Embryonic facial prominence (tissue), 1 donor: ENCODE measurements around the gene GPR183.

ENCODE experiments used
- DNase-seq: peaks from one replicate; pipeline ENCODE4 v3.0.0-alpha.2; 2016; ENCODE audit errors: extremely low spot score

GPR183 gene

DNA sequence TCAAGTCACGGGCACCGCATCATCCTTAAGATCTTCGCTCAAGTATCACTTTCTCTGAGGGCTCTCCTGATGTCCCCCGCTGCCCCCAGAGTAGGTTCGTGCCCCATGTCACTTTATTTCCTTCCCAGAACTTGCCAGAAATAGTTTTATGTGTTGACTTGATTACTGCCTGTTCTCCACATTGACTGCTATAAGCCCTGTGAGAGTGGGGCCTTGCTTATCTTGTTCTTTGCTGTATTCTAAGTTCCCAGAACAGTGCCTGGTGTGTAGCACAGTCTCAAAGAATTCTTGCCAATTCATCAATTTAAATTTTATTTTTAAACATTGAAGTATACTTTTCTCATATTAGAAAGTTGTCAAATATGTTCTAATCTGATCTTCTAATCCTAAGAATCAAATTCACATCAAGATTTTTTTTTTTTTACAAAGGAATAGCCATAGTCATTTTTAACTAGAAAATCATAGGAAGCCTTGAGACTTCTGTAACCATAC lies 32.1 kb upstream of the GPR183 start:
- DNase-seq, result no peak

DNA sequence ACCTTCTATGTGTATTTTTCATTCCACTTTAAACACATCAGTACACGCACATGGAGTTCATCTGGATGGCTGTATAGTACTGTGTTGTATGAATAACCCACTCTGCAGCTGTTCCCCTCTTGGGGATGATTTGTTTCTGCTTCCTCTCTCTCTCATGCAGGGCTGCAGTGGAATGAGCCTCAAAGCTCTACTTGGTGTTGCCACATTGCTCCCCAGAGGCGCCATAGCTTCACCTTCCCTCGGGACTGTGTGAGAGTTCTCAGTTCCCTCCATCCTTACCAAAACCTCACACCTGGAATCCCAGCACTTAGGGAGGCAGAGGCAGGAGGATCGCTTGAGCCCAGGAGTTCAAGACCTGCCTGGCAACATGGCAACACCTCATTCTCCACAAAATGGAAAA lies 28.4 kb upstream of the GPR183 start:
- DNase-seq, result no peak

DNA sequence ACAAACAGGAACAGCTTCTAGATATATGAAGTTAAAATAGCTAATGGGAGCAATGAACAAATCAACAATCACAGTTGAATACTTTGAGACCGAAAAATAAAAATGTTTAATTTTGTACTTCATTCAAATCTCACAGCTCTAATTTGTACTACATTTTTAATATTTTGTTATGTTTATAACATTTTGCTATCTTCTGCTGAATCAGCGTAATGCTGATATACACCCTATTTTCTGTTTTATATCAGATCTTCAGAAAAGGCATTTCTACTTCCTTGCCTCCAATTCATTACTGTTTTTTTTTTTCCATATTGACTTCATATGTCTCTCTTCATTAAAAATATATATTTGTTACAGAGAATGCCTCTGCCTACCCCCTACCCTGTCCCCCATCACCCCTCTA lies 27.9 kb upstream of the GPR183 start:
- DNase-seq, result no peak

DNA sequence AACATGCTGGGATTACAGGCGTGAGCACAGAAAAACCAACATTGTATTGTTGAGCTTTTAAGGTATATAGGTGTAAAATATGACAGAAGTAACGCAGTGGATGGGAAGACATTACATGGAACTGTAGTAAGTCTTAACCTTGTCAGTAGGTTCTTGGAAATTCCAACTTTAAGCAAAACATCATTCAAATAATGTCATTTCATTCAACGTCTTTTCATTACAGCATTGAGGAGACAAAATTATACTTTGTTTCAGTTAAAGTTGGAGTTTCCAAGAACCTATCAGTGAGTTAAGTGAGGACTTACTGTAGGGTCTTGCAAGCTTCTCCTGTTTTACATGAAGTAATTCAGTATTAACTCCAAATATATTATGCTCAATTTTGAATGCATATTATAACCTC lies 27.0 kb upstream of the GPR183 start:
- no peak for DNase-seq

DNA sequence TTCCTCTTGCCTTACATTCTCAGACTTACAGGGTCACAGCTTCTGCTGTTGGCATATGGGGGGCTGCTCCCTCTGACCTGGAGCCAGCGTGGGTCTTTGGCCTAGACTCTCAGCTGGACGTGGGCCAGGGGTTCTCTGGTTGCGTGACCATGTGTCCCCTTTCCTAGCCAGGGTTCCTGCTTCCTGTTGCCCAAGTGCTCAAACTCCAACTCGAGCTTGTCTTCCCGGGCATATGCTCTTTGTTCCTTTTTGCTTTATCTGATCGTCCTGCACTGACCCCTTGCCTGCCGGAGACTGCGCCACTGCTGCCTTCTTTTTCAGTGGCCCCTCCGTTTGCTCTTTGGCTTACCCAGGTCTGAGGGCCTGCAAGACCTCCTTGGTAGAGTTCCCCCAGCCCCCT lies 25.3 kb upstream of the GPR183 start:
- DNase-seq, result no peak

DNA sequence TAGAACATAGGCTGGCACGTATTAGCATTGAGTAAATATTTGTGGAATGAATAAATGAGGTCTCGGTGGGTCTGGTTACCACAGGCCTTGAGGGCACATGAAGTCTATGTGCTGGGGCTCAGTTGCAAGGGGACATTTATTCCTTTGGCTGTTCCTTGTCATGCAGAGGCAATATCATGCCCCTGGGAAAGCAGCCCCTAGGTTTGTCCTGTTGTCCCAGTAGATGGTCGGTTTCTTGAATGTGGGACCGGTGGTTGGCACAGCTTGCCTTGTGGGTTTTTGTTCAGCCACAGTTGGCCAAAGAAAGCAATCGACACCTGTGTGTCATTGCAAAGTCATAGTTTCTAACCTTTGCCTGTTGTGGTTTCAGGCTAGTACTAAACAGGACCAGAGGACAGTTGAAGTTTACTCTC lies 24.7 kb upstream of the GPR183 start:
- DNase-seq, result no peak

DNA sequence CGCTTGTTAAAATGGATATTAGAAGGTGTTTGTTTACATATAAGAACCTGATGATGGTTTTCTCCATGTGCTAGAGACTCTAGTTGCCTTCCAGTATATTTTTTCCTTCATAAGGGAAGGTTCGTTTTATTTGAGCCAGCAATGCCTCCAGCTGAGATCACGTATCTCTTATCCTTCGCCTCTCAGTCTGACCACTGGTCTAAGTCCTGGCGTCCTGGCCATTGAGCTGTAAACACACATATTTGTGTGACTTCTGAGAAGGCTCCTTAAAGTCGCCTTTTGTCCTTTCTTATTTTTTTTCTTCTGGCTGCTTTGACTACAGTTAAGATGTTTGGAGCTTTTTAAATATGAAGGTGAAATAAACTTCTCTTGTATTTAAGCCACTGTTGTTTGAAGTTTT lies 23.7 kb upstream of the GPR183 start:
- DNase-seq, result no peak

DNA sequence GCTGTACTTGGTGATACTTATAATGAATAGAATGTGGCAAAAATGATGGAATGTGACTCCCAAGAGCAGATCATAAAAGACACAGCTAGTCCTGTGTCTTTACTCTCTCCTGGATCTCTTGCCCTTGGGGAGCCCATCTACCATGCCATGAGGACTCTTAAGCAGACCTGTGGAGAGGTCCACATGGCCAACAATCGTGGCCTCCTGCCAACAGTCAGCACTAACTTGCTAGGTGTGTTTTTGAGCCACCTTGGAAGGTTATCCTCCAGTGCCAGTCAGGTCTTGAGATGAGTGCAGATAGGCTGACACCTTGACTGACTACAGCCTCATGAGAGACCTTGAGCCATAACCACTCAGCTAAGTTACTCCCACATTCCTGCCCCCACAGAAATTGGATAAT lies 22.3 kb upstream of the GPR183 start:
- DNase-seq, result no peak

DNA sequence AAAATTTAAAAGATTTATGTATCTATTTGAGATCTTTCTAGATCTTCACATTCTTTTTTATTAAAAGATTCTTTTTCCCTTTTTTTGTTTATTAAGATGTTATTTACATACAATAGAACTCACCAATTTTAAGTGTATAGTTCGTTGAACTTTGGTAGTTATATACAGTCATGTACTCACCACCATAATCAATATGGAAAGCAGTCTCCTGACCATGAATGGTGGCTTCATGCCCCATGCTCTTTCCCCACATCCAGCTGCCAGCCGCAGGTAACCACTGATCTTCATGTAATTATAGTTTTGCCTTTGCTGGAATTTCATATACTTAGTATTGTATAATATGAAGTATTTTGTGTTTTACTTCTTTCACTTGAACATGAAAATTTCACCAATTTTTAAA lies 20.6 kb upstream of the GPR183 start:
- no peak for DNase-seq

DNA sequence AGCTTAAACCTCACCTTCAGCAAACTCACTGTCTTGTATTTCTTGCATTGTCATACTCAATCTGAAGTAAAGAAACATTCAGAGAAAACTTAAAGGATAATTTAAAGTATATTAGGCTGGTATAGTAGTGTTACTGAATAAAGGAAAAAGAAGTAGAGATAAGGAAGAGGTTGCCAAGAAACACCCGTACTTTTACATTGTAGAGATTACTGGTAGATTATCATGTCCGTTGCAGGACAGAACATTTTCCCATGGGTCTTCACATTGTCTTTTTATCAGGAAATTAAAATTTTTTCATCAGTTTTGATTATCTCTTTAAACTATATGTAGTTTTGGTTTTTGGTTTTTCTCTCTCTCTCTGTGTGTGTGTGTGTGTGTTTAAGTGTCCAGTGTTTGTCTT lies 19.9 kb upstream of the GPR183 start:
- DNase-seq, result no peak

DNA sequence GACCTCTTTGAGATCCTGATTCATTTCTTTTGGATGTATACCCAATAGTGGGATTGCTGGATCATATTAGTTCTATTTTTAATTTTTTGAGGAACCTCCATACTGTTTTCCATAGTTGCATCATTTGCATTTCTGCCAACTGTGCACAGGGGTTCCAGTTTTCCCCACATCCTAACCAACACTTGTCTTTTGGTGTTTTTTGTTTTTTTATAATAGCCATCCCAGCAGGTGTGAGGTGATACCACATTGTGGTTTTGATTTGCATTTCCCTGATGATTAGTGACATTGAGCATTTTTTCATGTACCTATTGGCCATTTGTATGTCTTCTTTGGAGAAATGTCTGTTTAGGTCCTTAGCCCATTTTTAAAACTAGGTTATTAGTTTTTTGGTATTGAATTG lies 18.8 kb upstream of the GPR183 start:
- DNase-seq, result no peak

DNA sequence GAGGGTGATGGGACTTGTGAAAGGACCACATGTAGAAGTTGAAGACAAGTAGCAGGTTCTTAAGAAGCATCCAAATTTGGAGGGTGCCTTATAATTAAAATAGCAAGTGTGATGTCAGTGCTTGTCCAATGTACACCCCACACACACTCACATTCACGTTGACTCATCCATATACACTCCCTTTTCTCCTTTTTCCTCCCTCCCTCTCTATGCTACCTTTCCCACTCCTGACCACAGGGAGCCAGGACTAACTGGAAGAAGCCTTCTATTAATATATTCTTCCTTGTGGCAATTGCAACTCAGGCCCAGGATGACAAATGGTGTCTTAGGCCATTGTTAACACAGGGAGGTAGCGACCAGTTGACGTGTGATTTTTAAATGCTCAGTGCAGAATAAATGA lies 16.3 kb upstream of the GPR183 start:
- DNase-seq, result no peak

DNA sequence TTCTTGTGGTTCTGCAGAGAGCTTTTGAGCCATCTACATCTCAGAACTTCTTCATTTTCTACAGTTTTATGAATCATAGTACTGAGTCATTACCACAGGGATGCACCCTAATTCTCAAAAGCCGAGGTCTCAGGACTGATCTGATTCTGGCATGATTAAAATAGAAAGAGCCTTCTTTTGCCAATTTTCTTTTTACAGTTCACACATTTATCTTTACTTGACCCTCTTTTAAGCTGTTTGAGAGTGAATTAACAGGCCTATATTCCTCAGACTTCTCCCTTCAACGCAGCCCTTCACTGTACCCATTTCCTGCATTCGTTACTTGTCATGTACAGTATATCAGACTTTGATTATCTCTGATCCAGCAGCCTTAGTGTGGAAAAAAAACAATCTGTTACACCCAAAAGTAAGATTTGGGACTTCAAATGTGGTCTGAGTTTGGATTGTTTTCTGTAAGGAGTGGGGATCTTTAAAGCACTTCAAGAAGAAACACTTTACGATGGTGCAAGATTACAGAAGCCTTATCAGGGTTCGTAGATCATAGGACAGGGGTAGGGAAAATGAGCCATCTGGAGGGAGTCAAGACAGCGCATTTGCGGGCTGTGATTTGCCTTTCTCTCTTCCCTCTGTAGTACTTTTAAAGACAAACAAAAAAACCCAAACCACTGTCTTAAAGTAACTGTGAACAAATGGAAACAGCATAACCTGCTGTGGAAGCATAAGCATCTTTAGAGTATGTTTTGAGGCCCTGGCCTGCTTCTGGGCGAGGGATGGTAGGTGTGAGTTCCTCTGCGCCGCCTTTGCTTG lies 15.3 kb upstream of the GPR183 start:
- DNase-seq, result no peak

DNA sequence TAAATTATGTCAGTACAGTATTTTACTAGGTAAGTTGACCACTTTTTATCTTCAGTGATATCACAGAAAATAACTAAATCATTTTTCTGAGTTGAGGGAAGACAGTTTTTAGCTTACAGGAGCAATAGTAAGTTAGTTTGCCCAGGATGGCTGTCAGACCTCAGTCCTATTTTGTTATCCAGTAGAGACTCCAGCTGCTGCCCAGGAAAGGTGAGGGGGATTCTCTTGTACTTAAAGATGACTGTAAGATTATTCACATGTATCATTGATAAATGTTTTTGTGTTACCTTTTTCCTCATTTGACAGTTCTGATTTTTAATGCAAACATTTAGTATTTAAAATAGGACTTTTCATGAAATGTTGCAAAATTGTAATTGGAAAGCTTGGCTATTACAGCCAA lies 14.5 kb upstream of the GPR183 start:
- DNase-seq, result no peak

DNA sequence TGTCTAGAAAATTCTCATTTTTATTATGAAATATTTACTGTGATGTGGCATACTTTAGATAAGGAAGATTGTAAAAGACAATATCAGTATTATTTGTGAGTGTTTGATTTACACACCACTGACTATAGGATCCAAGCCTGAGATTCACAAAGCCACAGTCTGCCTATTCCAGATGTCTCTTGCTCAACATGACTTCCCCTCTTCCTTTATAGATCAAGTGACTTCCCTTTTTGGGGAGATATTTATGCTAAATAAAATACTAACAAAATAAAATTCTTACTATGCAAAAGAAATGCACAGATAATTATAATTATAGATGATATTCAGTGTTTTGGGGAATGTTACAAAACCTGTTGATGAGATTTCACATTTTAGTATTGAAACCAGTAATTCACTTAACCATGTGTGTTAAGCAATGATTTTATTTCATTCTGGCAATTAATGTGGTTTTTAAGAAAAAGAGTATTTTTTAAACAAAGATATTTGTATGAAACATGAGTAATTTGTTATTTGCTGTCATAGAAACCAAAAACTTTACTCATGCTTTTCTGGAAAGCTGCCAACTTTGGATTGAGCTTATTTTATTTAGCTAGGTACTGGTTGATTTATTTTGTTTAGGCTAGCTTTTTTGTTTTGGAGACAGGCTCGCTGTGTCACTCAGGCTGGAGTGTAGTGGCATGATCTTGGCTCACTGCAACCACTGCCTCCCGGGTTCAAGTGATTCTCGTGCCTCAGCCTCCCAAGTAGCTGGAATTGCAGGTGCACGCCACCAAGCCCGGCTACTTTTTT lies 13.7 kb upstream of the GPR183 start:
- peak; percentile 52 for DNase-seq

DNA sequence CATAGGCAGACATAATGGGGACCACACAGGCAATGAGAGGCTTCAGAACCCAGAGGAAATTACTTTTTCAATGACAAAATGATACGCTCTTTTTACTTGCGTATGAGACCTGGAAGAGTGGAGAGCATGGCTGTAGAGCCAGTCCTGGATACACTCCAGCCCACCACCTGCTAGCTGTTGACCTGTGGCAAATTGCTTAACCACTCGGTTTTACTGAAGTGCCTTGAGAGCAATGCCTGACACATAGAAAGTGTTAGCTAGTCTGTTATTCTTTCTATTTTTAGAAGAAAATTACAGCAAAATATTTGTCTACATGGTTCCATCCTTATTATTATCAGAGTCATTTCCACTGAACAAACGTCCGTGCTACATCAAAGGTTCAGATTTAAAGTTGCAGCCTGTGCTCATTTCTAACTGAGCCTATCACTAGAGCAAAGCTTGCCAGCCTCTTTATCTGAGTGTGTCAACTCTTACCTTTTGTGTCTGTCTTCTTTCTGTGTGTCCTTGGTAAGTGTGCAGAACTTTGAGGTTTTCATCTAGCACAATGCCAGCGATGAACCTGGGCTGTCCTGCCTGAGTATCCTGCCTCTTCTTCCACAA lies 9.6 kb upstream of the GPR183 start:
- DNase-seq, result no peak

DNA sequence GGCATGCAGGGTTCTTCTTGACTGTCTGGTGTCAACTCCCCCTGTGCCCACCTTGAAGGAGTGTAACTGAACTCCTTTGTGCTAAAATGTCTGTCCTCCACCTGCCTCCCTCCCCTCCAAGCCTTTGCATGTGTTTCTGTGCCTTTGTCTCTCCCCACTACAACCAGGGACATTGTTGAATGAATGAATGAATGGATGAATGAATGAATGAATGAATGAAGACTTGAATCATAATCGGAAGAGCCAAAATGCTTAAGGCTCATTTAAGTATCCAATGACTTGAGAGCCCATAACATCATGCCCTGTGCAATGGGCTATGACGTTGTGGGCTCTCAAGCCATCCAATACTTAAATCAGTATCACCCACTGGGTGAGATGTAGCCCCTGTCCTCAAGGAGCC lies 9.0 kb upstream of the GPR183 start:
- DNase-seq, result no peak

DNA sequence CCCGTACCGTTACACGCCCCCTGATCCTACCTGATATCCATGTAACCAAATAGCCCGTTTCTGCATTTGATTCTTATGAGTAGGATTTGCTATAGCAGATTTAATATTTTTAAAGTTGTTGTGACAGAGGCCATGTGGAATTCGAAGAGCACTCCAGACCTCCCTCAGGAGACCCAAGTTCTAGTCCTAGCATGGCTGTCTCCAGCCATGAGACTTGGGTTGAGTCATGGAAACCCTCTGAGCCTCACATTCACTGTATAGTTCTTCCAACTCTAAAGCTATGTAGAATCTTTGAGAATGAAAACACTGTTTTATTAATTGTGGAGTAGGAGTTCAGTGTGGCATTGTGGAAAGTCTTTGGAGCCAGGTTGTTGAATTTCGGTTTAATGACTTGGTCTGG lies 8.0 kb upstream of the GPR183 start:
- no peak for DNase-seq

DNA sequence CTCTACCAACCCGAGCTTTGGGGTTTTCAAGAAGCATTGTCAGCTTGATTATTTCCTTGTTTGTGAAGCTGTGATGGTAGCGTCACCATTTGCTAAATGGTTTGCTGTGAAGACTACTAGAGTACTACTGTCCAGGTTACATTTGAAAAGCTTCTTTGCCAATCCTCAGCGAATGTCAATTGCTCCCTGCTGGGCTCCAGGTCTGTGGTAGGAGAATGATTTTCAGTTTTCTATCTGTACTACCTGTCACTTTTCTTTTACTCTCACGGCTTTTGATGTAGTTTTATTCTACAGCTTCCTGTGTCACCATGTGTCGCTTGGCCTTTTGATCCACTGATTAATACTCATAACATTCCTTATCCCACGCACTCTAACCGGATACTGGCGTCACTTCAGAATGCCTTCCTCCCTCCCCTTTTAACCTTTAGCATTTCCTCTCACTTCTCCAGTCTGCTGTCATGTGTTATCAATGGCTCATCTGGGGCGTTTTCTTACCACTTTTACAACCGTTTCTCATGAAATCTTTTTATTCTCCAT lies 7.5 kb upstream of the GPR183 start:
- no peak for DNase-seq

DNA sequence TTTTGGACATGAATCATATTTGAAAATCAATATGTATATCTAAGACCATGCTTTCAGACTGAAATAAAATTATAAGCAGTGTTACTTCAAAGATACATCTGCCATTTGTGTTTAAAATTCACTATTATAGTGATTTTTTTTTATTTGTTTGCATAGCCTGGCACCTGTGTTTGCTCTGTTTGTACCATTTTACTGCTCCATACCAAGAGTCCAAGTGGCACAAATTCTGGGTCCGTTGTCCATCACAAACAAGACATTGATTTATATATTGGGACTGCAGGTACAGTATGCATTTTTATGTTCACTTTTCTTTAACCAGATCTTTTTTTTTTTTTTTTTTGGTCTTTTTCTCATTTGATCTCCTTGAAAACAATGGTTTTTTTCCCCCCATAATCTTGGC lies 6.7 kb upstream of the GPR183 start:
- no peak for DNase-seq

DNA sequence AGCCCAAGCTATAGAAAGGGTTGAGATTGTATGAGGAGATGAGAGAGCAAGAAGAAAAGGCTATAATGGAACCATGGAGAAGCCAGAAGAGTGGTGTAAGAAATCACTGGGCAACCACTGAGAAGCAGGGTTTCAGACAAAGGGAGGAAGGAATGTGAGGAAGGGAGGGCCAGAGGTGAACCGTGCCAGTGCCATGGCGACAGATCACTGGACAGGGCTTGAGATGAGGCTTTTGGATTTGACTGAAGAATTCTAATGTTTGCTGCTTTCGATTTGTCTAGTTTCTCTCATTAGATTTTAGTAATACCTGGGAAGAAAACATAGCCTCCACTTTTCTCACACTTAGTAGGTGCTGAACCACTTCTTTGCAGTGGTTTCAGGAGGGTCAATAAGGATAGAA lies 6.3 kb upstream of the GPR183 start:
- no peak for DNase-seq

DNA sequence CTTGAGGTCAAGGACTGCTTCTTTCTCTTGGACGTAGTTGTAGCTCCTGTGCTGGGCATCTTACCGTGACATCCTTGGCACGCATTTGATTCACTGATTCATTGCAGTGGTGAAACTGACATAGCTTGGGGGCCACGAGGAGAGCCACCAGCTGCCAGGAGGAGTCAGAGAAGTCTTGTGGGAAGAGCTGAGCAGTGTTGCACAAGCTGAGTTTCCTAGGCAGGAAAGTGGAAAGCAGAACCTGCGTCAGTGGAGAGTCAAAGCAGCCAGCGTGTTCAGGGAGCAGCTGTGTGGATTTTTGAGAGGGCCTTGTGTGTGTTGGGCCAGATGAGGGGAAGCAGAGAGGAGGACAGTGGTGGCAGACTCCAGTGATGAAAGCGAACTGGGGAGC lies 5.3 kb upstream of the GPR183 start:
- DNase-seq, result no peak
